Breast epithelium (tissue), 4 donors: ENCODE measurements around the gene CDH26. TPM values are rescaled to one million over a fixed set of nuclear protein-coding genes. Genes with fewer than 3 reads are reported as not detected.
"Not testable (repeated sequence)": the region's sequence is repeated elsewhere in the genome, so short reads cannot be mapped to it uniquely, and the experiment has no call there.

Source experiments
- DNase-seq, 2 donors: peaks; one replicate each; pipeline ENCODE4 v3.0.0-alpha.2; 2019; ENCODE audit warnings: low spot score in 2 of 2
- H3K27ac ChIP-seq, 2 donors: fragments of 200-600 bp; sonication (generic) in 1 of 2; one replicate each; pipeline ENCODE4 v1.5.1; 2016 to 2019; ENCODE audit warnings: mild to moderate bottlenecking in 1 of 2
- H3K27me3 ChIP-seq, 2 donors: fragments of 200-600 bp; sonication (generic) in 1 of 2; one replicate each; pipeline versions ENCODE4 v1.5.1 to v1.6.0; 2017 to 2019; ENCODE audit warnings: control low read depth in 1 of 2, mild to moderate bottlenecking in 1 of 2
- H3K36me3 ChIP-seq: fragments of 200-600 bp; one replicate; pipeline ENCODE4 v1.5.1; 2019
- H3K4me1 ChIP-seq, 2 donors: fragments of 200-600 bp; sonication (generic); one replicate each; pipeline ENCODE4 v1.5.1; 2016 to 2019; ENCODE audit warnings: control low read depth in 1 of 2
- H3K4me3 ChIP-seq, 3 donors: fragments of 200-600 bp; sonication (generic); 1 replicate in 2 of 3; 2 replicates in 1 of 3; pipeline ENCODE4 v1.5.1; 2016 to 2019; ENCODE audit warnings: mild to moderate bottlenecking in 3 of 3, moderate library complexity in 2 of 3
- H3K9me3 ChIP-seq, 2 donors: fragments of 200-600 bp; sonication (generic) in 1 of 2; one replicate each; pipeline ENCODE4 v1.5.1; 2016 to 2019; ENCODE audit warnings: control low read depth in 1 of 2
- POLR2A ChIP-seq: fragments of 450-650 bp; IDR thresholded peaks from one replicate; pipeline ENCODE4 v1.6.1; 2016; ENCODE audit warnings: antibody characterized with exemption, mild to moderate bottlenecking, moderate library complexity
- POLR2AphosphoS5 ChIP-seq, 3 donors: sonication (generic); formaldehyde crosslinking; IDR thresholded peaks; one replicate each; pipeline ENCODE4 v1.6.1; 2017; ENCODE audit warnings: antibody characterized with exemption in 3 of 3
- intact Hi-C: fragments of 100-400 bp; cut with DNase I; formaldehyde crosslinking; loops from one replicate; pipeline ENCODE4 v1.15.1; 2023; ENCODE audit warnings: low total_unique reads
- total RNA-seq, 3 donors: library from RNA; depleted of rRNA; stranded (reverse); fragments of >200 nt; gene quantifications; one replicate each; pipeline ENCODE4 v1.1.0, GENCODE V29; 2016
- TF ChIP-seq, protein P1 (sequence below), 3 donors: fragments of 450-650 bp; IDR thresholded peaks; one replicate each; pipeline ENCODE4 v1.5.1; 2016 to 2017; ENCODE audit warnings: antibody characterized with exemption in 3 of 3, mild to moderate bottlenecking in 3 of 3, moderate library complexity in 3 of 3

CDH26 gene
- total RNA-seq, 3 donors from 2014 or later = 1.6 to 3.1 (median 2.1) TPM

DNA sequence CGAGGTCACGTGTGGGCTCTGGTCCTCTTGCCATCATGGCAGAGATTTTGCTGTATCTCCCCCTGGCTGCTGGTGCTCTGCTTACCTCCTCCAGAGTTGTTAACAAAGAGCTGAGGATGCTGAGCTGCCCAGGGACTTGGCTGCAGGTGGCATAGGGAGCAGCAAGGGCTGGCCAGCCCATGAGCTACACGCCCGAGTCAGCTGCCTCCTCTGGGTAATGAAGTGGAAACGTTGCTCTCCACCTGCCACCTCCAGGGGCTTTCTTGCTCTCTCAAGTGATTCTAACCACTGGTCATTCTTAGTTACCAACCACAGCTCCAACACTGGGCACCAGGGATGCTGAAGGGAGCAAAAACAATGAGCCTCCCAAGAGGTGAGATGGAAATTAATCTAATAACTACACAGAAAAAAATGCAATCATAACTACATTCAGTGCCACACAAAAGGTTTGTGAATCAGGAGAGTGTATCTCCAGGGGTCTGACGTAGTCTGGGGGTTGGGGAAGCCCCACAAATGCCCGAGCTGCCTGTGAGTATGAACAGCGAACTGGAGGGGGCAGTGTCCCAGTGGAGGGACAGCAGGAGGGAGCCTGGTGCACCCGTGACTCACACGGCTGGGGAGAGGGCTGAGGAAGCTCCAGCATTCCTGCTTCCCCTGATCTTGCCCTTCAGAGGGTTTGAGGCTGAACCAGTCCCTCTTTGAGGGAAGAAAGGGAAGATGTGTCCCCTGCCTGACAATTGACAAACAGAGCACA, 78.7 kb downstream of the CDH26 start:
- Histone ChIP-seq H3K36me3 (no peaks in the 10 kb centered on the region), H3K9me3 (no peaks in the 10 kb centered on the region), H3K27ac (no peak overlapping the region), H3K4me1 (no peaks in the 10 kb centered on the region), H3K27me3 (no peaks in the 10 kb centered on the region), H3K4me3 (no peak overlapping the region)
- intact Hi-C loops = no loop called here
- TF ChIP-seq POLR2A (no peak), POLR2AphosphoS5 (IDR thresholded peaks at IDR 0.05) (no peak)
- TF ChIP-seq, protein P1, sequence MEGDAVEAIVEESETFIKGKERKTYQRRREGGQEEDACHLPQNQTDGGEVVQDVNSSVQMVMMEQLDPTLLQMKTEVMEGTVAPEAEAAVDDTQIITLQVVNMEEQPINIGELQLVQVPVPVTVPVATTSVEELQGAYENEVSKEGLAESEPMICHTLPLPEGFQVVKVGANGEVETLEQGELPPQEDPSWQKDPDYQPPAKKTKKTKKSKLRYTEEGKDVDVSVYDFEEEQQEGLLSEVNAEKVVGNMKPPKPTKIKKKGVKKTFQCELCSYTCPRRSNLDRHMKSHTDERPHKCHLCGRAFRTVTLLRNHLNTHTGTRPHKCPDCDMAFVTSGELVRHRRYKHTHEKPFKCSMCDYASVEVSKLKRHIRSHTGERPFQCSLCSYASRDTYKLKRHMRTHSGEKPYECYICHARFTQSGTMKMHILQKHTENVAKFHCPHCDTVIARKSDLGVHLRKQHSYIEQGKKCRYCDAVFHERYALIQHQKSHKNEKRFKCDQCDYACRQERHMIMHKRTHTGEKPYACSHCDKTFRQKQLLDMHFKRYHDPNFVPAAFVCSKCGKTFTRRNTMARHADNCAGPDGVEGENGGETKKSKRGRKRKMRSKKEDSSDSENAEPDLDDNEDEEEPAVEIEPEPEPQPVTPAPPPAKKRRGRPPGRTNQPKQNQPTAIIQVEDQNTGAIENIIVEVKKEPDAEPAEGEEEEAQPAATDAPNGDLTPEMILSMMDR (IDR thresholded peaks at IDR 0.05) = no peak
- no peak for DNase-seq

DNA sequence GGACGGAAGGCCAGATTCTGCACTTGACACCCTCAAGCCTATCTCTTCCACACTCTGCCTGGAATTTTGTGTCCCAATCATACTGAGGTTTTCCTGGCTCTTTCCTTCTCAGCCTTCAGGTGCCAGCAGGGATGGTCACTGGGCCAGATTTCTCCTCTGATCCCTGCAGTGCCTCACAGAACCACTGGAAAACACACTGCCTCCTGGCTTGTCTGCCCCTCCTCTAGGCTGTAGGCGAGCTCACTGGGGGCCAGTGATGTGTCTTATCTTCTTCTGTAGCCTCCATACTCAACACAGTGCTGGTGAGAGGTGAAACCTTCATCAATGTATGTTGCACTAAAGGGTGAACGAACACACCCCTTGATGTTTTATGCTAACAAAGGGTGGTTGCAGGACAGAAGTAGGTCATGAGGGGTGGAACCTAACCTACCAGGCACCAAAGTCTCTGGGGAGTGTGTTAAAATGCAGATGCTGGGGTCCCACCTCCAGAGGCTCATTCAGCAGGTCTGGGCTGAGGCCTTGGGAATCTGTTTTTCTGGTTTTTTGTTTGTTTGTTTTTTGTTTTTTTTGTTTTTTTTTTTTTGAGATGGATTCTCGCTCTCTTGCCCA, 80.3 kb downstream of the CDH26 start:
- H3K27ac ChIP-seq = no peak overlapping the region
- no peak overlapping the region for H3K4me3 ChIP-seq
- no peaks in the 10 kb centered on the region for H3K4me1 ChIP-seq
- H3K9me3 ChIP-seq = no peaks in the 10 kb centered on the region
- no peaks in the 10 kb centered on the region for H3K36me3 ChIP-seq
- H3K27me3 ChIP-seq = no peaks in the 10 kb centered on the region
- DNase-seq = no peak
- intact Hi-C loops = no loop called here
- no peak for TF ChIP-seq POLR2A
- no peak for TF ChIP-seq POLR2AphosphoS5 (IDR thresholded peaks at IDR 0.05)
- TF ChIP-seq, protein P1 (IDR thresholded peaks at IDR 0.05) = no peak

DNA sequence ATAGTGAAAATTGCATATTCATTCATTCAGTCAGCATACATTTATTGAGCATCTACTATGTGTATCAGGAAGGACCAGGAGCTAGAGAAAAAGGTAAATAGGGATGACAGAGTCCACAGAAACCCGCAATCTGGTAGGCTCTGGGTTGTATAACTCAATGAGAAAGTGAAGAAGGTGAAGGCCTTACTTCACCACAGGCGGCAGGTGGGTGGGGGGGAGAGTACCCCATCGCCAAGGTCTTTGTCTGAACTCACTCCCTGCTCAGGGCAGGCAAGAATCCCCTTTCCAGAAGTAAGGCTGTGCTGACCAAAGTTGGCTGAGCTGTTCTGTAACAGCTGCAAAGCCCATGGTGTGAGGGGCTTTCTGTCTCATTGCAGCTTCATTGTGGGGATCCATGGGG, 81.3 kb downstream of the CDH26 start:
- intact Hi-C loops = no loop called here
- Histone ChIP-seq H3K4me1 (no peaks in the 10 kb centered on the region), H3K36me3 (no peaks in the 10 kb centered on the region), H3K27me3 (no peaks in the 10 kb centered on the region), H3K27ac (no peak overlapping the region), H3K9me3 (no peaks in the 10 kb centered on the region), H3K4me3 (no peak overlapping the region)
- TF ChIP-seq, protein P1 (IDR thresholded peaks at IDR 0.05) = no peak
- TF ChIP-seq POLR2A (no peak), POLR2AphosphoS5 (IDR thresholded peaks at IDR 0.05) (no peak)
- DNase-seq = no peak

DNA sequence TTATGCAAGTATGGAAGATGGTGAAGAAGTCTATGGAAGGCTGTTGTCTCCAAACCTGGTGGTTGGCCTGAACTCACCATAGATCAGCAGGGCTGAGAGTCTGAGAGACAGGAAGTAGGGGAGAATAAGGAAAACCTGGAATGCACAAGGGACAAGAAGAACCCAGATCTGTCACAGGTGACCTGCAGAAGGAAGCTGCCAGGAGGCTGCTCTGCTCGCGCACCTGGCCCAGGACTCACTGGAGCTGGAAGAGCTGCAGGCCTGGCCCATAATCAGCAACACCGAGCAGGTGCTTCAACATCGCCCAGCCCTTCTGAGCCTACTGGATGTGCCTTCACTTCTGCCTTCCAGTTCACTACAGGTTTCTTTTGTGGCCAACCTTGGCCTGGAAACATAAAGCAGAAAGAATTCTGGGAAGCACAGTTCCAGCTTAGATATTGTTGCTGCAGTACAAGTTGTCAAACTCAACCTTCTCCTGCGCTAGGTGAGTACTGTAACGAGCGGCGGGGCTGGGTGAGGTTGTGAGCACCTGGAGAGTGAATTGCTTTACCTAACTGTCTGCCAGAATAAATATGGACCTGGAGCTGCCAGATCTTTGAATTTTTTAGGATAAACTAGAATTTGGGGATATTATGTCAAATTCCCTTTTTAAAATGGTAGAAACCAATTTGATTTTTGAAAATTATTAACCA, 82.4 kb downstream of the CDH26 start:
- Histone ChIP-seq H3K4me1 (no peaks in the 10 kb centered on the region), H3K36me3 (no peaks in the 10 kb centered on the region), H3K27ac (no peak overlapping the region), H3K4me3 (no peak overlapping the region), H3K9me3 (no peaks in the 10 kb centered on the region), H3K27me3 (no peaks in the 10 kb centered on the region)
- no peak for DNase-seq
- intact Hi-C loops = no loop called here
- TF ChIP-seq POLR2A (no peak), POLR2AphosphoS5 (IDR thresholded peaks at IDR 0.05) (no peak)
- TF ChIP-seq, protein P1 (IDR thresholded peaks at IDR 0.05) = no peak

DNA sequence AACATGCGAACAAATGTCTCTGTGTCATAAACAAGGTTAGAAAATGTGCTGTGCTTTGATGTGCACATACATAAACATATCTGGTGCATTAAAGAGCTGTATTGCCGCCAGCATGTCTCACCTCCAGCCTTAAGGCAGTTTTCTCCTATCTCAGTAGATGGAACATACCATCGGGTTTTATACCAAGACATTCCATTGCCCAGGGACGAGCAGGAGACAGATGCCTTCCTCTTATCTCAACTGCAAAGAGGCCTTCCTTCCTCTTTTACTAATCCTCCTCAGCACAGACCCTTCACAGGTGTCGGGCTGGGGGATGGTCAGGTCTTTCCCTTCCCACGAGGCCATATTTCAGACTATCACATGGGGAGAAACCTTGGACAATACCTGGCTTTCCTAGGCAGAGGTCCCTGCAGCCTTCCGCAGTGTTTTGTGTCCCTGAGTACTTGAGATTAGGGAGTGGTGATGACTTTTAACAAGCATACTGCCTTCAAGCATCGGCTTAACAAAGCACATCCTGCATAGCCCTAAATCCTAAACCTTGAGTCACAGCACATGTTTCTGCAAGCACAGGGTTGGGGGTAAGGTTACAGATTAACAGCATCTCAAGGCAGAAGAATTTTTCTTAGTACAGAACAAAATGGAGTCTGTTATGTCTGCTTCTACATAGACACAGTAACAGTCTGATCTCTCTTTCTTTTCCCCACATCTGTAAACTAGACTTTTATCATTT, 83.4 kb downstream of the CDH26 start:
- H3K27me3 ChIP-seq, H3K36me3 ChIP-seq, intact Hi-C loops, DNase-seq, H3K4me3 ChIP-seq, H3K4me1 ChIP-seq, H3K9me3 ChIP-seq, H3K27ac ChIP-seq: not testable (repeated sequence)
